CD4-positive, alpha-beta T cell treated with Interferon alpha-2 for 1 hour (primary cell): ENCODE data around the gene HPCA.
A peak's percentile ranks its signal among the peaks of the same experiment; 100 is the strongest.

Experiments used
- DNase-seq, 2 donors: peaks; one replicate each; pipeline ENCODE4 v3.0.0-alpha.2; 2020 to 2022

HPCA gene

GRCh38 chr1:32871364-32872191 lies 14.7 kb upstream of the HPCA start:
- DNase-seq = no peak

- no peak for DNase-seq
These were observed 14.2 kb upstream of the HPCA start for GRCh38 chr1:32872192-32872460.

- no peak for DNase-seq
These were observed 12.8 kb upstream of the HPCA start for GRCh38 chr1:32873484-32873883.

- DNase-seq = no peak
These were observed 11.2 kb upstream of the HPCA start for GRCh38 chr1:32874860-32875752.

GRCh38 chr1:32876341-32877210 lies 9.7 kb upstream of the HPCA start:
- peak; percentile 42 to 64 for DNase-seq

- DNase-seq = no peak
These were observed 8.8 kb upstream of the HPCA start for GRCh38 chr1:32877211-32878110.

GRCh38 chr1:32878183-32878582 lies 8.1 kb upstream of the HPCA start:
- no peak for DNase-seq

GRCh38 chr1:32878637-32879041 lies 7.7 kb upstream of the HPCA start:
- DNase-seq = no peak

GRCh38 chr1:32881291-32881690 lies 5.0 kb upstream of the HPCA start:
- no peak for DNase-seq

GRCh38 chr1:32881871-32882850 lies 4.1 kb upstream of the HPCA start:
- no peak for DNase-seq

- DNase-seq = no peak
These were observed 2.8 kb upstream of the HPCA start for GRCh38 chr1:32883338-32884031.

GRCh38 chr1:32884032-32884372 lies 2.3 kb upstream of the HPCA start:
- no peak for DNase-seq

- no peak for DNase-seq
These were observed 1.6 kb upstream of the HPCA start for GRCh38 chr1:32884726-32885125.

GRCh38 chr1:32885676-32886003 lies 651 bp upstream of the HPCA start:
- DNase-seq = no peak

GRCh38 chr1:32886828-32887414 lies 630 bp downstream of the HPCA start:
- no peak for DNase-seq

- DNase-seq = no peak
These were observed 1.3 kb downstream of the HPCA start for GRCh38 chr1:32887623-32888022.

GRCh38 chr1:32888134-32888533 lies 1.8 kb downstream of the HPCA start:
- no peak for DNase-seq

GRCh38 chr1:32888677-32889420 lies 2.6 kb downstream of the HPCA start:
- no peak for DNase-seq

GRCh38 chr1:32889731-32890278 lies 3.5 kb downstream of the HPCA start:
- DNase-seq = no peak
